Liver (tissue), 9 donors: ENCODE measurements around the gene TNNI3. TPM values are rescaled to one million over a fixed set of nuclear protein-coding genes. Genes with fewer than 3 reads are reported as not detected.

ENCODE experiments used
- DNase-seq: peaks from one replicate; pipeline ENCODE4 v3.0.0-alpha.2; 2017; ENCODE audit warnings: low spot score
- H3K27ac ChIP-seq, 2 donors: one replicate each; pipeline ENCODE4 v1.7.0; 2013; ENCODE audit warnings: inconsistent platforms in 2 of 2, low read length in 2 of 2, control low read depth in 1 of 2, low read depth in 1 of 2, mild to moderate bottlenecking in 1 of 2
- H3K27me3 ChIP-seq, 4 donors: one replicate each; pipeline versions ENCODE4 v1.6.1 to v1.7.0; 2013; ENCODE audit warnings: low read length in 3 of 4, inconsistent platforms in 1 of 4, mild to moderate bottlenecking in 1 of 4, moderate library complexity in 1 of 4; ENCODE audit not compliant: control insufficient read depth in 4 of 4, insufficient read depth in 4 of 4
- H3K36me3 ChIP-seq, 4 donors: one replicate each; pipeline versions ENCODE4 v1.6.1 to v1.7.0; 2013; ENCODE audit warnings: low read length in 3 of 4, mild to moderate bottlenecking in 3 of 4, low read depth in 1 of 4, moderate library complexity in 1 of 4; ENCODE audit not compliant: control insufficient read depth in 4 of 4, insufficient read depth in 3 of 4
- H3K4me1 ChIP-seq, 4 donors: one replicate each; pipeline versions ENCODE4 v1.6.1 to v1.7.0; 2013; ENCODE audit warnings: low read length in 3 of 4, mild to moderate bottlenecking in 3 of 4, moderate library complexity in 1 of 4; ENCODE audit not compliant: control insufficient read depth in 4 of 4, insufficient read depth in 4 of 4
- H3K4me3 ChIP-seq, 3 donors: one replicate each; pipeline versions ENCODE4 v1.6.1 to v1.7.0; 2013; ENCODE audit warnings: low read length in 3 of 3, control low read depth in 1 of 3, low read depth in 1 of 3, mild to moderate bottlenecking in 1 of 3
- H3K9ac ChIP-seq, 2 donors: one replicate each; pipeline ENCODE4 v1.7.0; 2013; ENCODE audit warnings: low read length in 2 of 2, mild to moderate bottlenecking in 2 of 2, moderate library complexity in 2 of 2, control low read depth in 1 of 2, low read depth in 1 of 2
- H3K9me3 ChIP-seq, 4 donors: one replicate each; pipeline versions ENCODE4 v1.6.1 to v1.7.0; 2013; ENCODE audit warnings: low read length in 3 of 4; ENCODE audit not compliant: control insufficient read depth in 4 of 4
- EGR1 ChIP-seq, 2 donors: IDR thresholded peaks; 2 replicates each; pipeline ENCODE4 v1.6.1; 2016 to 2018; ENCODE audit warnings: antibody characterized with exemption in 2 of 2, low read depth in 2 of 2
- FOXA1 ChIP-seq: IDR thresholded peaks from 2 replicates; pipeline ENCODE4 v1.6.1; 2016; ENCODE audit warnings: antibody characterized with exemption
- FOXA2 ChIP-seq: IDR thresholded peaks from 2 replicates; pipeline ENCODE4 v1.6.1; 2016; ENCODE audit warnings: antibody characterized with exemption
- GABPA ChIP-seq, 2 donors: IDR thresholded peaks in 1 of 2; conservative IDR thresholded peaks in 1 of 2; 2 replicates each; pipeline ENCODE4 v1.6.1; 2016; ENCODE audit warnings: antibody characterized with exemption in 2 of 2, mild to moderate bottlenecking in 1 of 2, moderate library complexity in 1 of 2
- HNF4A ChIP-seq, 2 donors: conservative IDR thresholded peaks; 2 replicates each; pipeline ENCODE4 v1.6.1; 2016; ENCODE audit warnings: antibody characterized with exemption in 2 of 2, mild to moderate bottlenecking in 2 of 2
- HNF4G ChIP-seq: IDR thresholded peaks from 2 replicates; pipeline ENCODE4 v1.6.1; 2016; ENCODE audit warnings: antibody characterized with exemption
- JUND ChIP-seq, 2 donors: IDR thresholded peaks; 2 replicates each; pipeline ENCODE4 v1.6.1; 2016; ENCODE audit warnings: antibody characterized with exemption in 2 of 2
- NR2F2 ChIP-seq: IDR thresholded peaks from 2 replicates; pipeline ENCODE4 v1.6.1; 2016; ENCODE audit warnings: antibody characterized with exemption
- RAD21 ChIP-seq, 2 donors: IDR thresholded peaks; 2 replicates each; pipeline ENCODE4 v1.6.1; 2016; ENCODE audit warnings: antibody characterized with exemption in 2 of 2, mild to moderate bottlenecking in 2 of 2
- RXRA ChIP-seq, 2 donors: IDR thresholded peaks; 2 replicates each; pipeline ENCODE4 v1.6.1; 2017 to 2018; ENCODE audit warnings: antibody characterized with exemption in 2 of 2, mild to moderate bottlenecking in 1 of 2
- SP1 ChIP-seq: IDR thresholded peaks from 2 replicates; pipeline ENCODE4 v1.6.1; 2018; ENCODE audit warnings: antibody characterized with exemption, mild to moderate bottlenecking
- TAF1 ChIP-seq: conservative IDR thresholded peaks from 2 replicates; pipeline ENCODE4 v1.6.1; 2016; ENCODE audit warnings: antibody characterized with exemption, mild to moderate bottlenecking
- YY1 ChIP-seq: IDR thresholded peaks from 2 replicates; pipeline ENCODE4 v1.6.1; 2016; ENCODE audit warnings: antibody characterized with exemption, mild to moderate bottlenecking
- WGBS: extraction: QIAGEN DNeasy Blood & Tissue Kit; methylation state at CpG from one replicate; pipeline ENCODE4 v1.1.7; 2013; 5-methylcytosine and 5-hydroxymethylcytosine counted together
- polyA plus RNA-seq, 2 donors: library from polyadenylated mRNA; stranded (reverse) in 1 of 2; unstranded in 1 of 2; fragments of 200-250 nt in 1 of 2; fragments of >200 nt in 1 of 2; fragmentation: Nextera tagmentation in 1 of 2; extraction: Ambion mirVana in 1 of 2; gene quantifications; one replicate each; pipeline versions ENCODE4 v1.2.1 to v1.2.3, GENCODE V29; 2013 to 2015
- total RNA-seq, 2 donors: library from RNA; depleted of rRNA; stranded (reverse); fragments of >200 nt; gene quantifications; one replicate each; pipeline ENCODE4 v1.2.3, GENCODE V29; 2014
- TF ChIP-seq, protein P1 (sequence below): IDR thresholded peaks from 2 replicates; pipeline ENCODE4 v1.6.1; 2016; ENCODE audit warnings: antibody characterized with exemption
- TF ChIP-seq, protein P2 (sequence below): IDR thresholded peaks from 2 replicates; pipeline ENCODE4 v1.6.1; 2016; ENCODE audit warnings: antibody characterized with exemption
- TF ChIP-seq, protein P3 (sequence below): fragments of 150-350 bp; IDR thresholded peaks from 2 replicates; pipeline ENCODE4 v1.5.1; 2017; ENCODE audit warnings: improper control_type of control experiment, low read depth, low read length; ENCODE audit not compliant: missing input control
- TF ChIP-seq, protein P4 (sequence below): IDR thresholded peaks from 2 replicates; pipeline ENCODE4 v1.6.1; 2016; ENCODE audit warnings: antibody characterized with exemption, mild to moderate bottlenecking
- TF ChIP-seq, protein P5 (sequence below): IDR thresholded peaks from 2 replicates; pipeline ENCODE4 v1.6.1; 2016; ENCODE audit warnings: antibody characterized with exemption
- donor health status: healthy.
- donor health status: healthy.
- donor health status: healthy.
- donor health status: healthy.
- donor health status: healthy.

The TNNI3 gene
- total and polyA plus RNA-seq, 4 donors, result not detected

DNA sequence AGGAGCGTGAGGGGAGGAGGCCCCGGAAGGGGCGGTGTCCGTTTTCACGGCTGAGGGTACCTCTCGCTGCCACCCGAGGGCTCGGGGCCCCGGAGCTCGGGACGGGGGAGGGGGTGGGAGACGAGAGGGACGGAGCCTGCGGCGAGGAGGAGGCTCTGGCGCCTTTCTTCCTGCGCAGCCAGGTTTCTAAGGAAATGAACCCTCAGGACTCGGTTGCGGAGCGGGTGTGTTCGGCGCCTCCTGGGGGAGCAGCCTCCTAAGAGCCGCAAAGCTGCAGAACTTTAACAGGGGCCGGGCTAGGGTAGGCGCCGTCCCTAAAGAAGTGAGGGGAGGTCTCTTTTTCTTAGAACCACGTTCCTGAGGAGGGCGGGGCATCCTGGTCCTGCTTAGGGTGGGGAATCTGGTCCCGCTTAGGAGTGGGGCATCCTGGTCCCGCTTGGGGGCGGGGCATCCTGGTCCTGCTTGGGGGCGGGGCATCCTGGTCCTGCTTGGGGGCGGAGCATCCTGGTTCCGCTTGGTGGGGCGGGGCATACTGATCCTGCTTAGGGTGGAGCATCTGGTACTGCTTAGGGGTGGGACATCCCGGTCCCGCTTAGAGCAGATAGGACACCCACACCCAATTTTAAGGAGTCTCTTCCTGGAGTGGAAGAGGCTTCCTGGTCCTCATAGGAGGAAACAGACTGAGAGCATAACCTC, 16.3 kb upstream of the TNNI3 start:
- peak; percentile 64 for DNase-seq
- Histone ChIP-seq H3K27me3 (peaks cover 3 to 15% (median 10%) of the 10 kb centered on the region in 4 donors), H3K36me3 (no peaks in the 10 kb centered on the region), H3K27ac (no peak overlapping the region), H3K9ac (no peak overlapping the region), H3K9me3 (no peaks in the 10 kb centered on the region), H3K4me1 (peaks cover 0 to 2% (median under 1%) of the 10 kb centered on the region in 4 donors), H3K4me3 (peak overlapping the region in 1 of 3 donors; percentile 22)
- TF ChIP-seq YY1 (no peak), FOXA1 (no peak), TAF1 (no peak), GABPA (IDR thresholded peaks at IDR 0.05 in 1 of 2, conservative IDR thresholded peaks at IDR 0.05 in 1 of 2) (no peak)
- TF ChIP-seq, protein P1, sequence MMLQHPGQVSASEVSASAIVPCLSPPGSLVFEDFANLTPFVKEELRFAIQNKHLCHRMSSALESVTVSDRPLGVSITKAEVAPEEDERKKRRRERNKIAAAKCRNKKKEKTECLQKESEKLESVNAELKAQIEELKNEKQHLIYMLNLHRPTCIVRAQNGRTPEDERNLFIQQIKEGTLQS, result no peak
- TF ChIP-seq, protein P2, sequence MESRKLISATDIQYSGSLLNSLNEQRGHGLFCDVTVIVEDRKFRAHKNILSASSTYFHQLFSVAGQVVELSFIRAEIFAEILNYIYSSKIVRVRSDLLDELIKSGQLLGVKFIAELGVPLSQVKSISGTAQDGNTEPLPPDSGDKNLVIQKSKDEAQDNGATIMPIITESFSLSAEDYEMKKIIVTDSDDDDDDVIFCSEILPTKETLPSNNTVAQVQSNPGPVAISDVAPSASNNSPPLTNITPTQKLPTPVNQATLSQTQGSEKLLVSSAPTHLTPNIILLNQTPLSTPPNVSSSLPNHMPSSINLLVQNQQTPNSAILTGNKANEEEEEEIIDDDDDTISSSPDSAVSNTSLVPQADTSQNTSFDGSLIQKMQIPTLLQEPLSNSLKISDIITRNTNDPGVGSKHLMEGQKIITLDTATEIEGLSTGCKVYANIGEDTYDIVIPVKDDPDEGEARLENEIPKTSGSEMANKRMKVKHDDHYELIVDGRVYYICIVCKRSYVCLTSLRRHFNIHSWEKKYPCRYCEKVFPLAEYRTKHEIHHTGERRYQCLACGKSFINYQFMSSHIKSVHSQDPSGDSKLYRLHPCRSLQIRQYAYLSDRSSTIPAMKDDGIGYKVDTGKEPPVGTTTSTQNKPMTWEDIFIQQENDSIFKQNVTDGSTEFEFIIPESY, result no peak
- 2% methylated on average over 37 of the region's 37 CpGs for WGBS

DNA sequence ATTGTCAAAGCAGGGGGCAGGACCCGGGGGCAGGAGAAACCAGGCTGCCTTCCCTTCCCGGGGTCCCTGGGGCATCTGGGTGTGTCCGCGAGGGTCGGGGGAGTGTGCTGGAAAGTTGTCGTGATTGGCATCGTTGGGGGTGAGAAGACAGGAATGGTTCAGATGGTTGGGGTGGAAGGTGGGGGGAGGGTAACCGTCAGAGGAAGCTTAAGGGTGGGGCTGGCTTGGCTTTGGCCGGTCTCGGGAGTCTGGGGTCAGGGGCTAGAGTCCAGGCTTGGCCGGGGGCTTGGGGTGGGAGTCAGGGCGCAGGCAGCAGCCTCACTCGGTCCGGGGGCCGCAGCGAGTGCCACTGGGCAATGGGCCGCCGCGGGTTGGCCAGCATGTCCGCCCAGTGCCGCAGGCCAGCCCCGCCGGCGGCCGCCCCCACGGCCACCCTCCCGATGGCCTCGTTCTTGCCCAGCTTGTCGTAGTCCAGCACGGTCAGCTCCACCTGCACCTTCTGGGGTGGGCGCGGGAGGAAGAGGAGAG, 15.7 kb upstream of the TNNI3 start:
- Histone ChIP-seq H3K9ac (no peak overlapping the region), H3K4me1 (no peaks in the 10 kb centered on the region), H3K4me3 (peak overlapping the region in 1 of 3 donors; percentile 22), H3K27me3 (peaks cover 3 to 15% (median 10%) of the 10 kb centered on the region in 4 donors), H3K9me3 (no peaks in the 10 kb centered on the region), H3K36me3 (no peaks in the 10 kb centered on the region), H3K27ac (no peak overlapping the region)
- 4% methylated on average over 32 of the region's 32 CpGs for WGBS
- DNase-seq, result no peak
- TF ChIP-seq GABPA (IDR thresholded peaks at IDR 0.05 in 1 of 2, conservative IDR thresholded peaks at IDR 0.05 in 1 of 2) (no peak), RXRA (IDR thresholded peaks at IDR 0.05) (no peak), SP1 (no peak), HNF4A (conservative IDR thresholded peaks at IDR 0.05) (no peak), FOXA2 (no peak), RAD21 (IDR thresholded peaks at IDR 0.05) (no peak), NR2F2 (no peak), TAF1 (no peak), FOXA1 (no peak), JUND (IDR thresholded peaks at IDR 0.05) (no peak), HNF4G (no peak), EGR1 (IDR thresholded peaks at IDR 0.05; ENCODE audit: low read depth in 2 of 2) (no peak), YY1 (no peak)
- TF ChIP-seq, protein P3, sequence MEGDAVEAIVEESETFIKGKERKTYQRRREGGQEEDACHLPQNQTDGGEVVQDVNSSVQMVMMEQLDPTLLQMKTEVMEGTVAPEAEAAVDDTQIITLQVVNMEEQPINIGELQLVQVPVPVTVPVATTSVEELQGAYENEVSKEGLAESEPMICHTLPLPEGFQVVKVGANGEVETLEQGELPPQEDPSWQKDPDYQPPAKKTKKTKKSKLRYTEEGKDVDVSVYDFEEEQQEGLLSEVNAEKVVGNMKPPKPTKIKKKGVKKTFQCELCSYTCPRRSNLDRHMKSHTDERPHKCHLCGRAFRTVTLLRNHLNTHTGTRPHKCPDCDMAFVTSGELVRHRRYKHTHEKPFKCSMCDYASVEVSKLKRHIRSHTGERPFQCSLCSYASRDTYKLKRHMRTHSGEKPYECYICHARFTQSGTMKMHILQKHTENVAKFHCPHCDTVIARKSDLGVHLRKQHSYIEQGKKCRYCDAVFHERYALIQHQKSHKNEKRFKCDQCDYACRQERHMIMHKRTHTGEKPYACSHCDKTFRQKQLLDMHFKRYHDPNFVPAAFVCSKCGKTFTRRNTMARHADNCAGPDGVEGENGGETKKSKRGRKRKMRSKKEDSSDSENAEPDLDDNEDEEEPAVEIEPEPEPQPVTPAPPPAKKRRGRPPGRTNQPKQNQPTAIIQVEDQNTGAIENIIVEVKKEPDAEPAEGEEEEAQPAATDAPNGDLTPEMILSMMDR, result no peak
- TF ChIP-seq, protein P4, sequence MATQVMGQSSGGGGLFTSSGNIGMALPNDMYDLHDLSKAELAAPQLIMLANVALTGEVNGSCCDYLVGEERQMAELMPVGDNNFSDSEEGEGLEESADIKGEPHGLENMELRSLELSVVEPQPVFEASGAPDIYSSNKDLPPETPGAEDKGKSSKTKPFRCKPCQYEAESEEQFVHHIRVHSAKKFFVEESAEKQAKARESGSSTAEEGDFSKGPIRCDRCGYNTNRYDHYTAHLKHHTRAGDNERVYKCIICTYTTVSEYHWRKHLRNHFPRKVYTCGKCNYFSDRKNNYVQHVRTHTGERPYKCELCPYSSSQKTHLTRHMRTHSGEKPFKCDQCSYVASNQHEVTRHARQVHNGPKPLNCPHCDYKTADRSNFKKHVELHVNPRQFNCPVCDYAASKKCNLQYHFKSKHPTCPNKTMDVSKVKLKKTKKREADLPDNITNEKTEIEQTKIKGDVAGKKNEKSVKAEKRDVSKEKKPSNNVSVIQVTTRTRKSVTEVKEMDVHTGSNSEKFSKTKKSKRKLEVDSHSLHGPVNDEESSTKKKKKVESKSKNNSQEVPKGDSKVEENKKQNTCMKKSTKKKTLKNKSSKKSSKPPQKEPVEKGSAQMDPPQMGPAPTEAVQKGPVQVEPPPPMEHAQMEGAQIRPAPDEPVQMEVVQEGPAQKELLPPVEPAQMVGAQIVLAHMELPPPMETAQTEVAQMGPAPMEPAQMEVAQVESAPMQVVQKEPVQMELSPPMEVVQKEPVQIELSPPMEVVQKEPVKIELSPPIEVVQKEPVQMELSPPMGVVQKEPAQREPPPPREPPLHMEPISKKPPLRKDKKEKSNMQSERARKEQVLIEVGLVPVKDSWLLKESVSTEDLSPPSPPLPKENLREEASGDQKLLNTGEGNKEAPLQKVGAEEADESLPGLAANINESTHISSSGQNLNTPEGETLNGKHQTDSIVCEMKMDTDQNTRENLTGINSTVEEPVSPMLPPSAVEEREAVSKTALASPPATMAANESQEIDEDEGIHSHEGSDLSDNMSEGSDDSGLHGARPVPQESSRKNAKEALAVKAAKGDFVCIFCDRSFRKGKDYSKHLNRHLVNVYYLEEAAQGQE, result no peak
- TF ChIP-seq, protein P5, sequence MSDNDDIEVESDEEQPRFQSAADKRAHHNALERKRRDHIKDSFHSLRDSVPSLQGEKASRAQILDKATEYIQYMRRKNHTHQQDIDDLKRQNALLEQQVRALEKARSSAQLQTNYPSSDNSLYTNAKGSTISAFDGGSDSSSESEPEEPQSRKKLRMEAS, result no peak
- TF ChIP-seq, protein P2, result no peak
- TF ChIP-seq, protein P1, result no peak
